ENCODE measurements around the gene GABPB2.

GABPB2 gene

GRCh38 chr1:151060007-151060656, 10.4 kb upstream of the GABPB2 start, which contains the start of gene MLLT11:
Gene MLLT11, plus strand, starts transcription at chr1:151060397. Its CDS starts 6,828 bp downstream, at chr1:151067225.
- no peak for TF ChIP-seq CTCF (conservative IDR thresholded peaks at IDR 0.05)
- peak within 1 kb of the TSS; percentile 99 for H3K27ac ChIP-seq

GRCh38 chr1:151060657-151061421, 9.7 kb upstream of the GABPB2 start:
- no peak for TF ChIP-seq CTCF (conservative IDR thresholded peaks at IDR 0.05)
- peak overlapping the region; percentile 99 for H3K27ac ChIP-seq

DNA sequence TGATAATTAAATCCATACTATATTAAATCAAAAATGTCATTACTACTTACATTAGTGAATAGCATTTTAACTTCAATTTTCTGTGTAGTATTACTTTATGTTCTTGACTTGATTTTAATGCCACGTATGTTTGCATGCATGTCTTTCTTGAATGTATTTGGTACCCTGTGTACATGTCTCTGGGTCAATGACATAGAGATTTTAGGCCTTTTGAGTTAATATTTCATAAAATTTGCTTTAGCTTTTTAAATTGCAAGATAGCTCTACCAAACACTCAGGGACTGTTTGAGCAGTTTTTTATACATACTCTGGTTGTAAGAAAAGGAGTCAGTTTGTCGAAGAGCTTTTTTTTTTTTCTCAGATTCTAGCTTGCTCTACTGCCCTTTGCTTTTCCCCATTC, 8.9 kb upstream of the GABPB2 start:
- H3K27ac ChIP-seq = no peak overlapping the region
- no peak for TF ChIP-seq CTCF (conservative IDR thresholded peaks at IDR 0.05)

DNA sequence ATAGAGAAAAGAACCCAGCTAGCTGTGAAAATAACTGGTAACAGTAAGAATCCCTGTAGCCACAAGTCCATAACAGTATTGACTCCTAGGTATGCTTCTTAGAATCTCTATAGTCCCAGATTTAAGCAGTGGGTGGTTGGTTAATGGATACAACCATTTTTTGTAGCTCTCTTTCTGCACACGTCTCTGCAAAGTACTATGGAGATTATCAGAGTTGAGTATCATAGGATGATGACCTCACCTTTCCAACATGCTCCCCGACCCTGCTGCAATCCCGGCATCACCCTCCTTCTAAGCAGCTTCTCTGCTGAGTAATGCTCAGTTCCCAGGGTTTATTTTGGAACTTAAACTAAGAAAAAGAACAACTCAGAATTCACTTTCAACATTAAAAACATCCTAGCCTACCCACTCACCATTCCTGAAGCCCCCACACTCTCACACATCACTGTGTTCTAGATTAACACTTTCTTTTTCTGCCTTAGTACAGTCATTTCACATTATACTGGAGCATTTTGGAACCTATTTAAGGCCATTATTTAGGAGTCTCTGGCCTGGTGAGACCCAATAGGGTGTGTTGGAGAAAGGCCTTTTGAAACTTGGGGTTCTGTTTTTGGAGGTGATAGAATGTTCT, 7.7 kb upstream of the GABPB2 start:
- H3K27ac ChIP-seq = no peak overlapping the region
- no peak for TF ChIP-seq CTCF (conservative IDR thresholded peaks at IDR 0.05)

- no peak for TF ChIP-seq CTCF (conservative IDR thresholded peaks at IDR 0.05)
- no peak overlapping the region for H3K27ac ChIP-seq
Measured at GRCh38 chr1:151065089-151065645, 5.4 kb upstream of the GABPB2 start.

- no peak overlapping the region for H3K27ac ChIP-seq
- TF ChIP-seq CTCF (conservative IDR thresholded peaks at IDR 0.05) = no peak
Measured at GRCh38 chr1:151067185-151067584, 3.4 kb upstream of the GABPB2 start.

DNA sequence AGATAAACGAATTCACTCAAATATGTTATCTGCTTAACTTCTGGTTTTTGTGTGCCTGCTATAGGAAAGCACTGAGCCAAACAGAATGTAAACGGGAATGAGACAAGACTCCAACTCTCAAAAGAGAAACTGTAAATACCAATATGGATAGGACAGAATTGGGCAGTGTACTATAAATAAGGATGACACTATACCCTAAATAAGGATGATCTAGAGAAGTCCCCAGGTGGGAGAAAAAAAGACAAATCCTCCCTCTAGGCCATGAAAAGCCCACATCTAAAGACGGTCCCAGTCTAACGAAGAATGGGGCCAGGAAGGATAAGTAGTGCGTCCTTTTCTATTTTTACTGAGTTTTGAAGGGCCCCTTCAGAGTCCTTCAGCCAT, 1.5 kb upstream of the GABPB2 start:
- H3K27ac ChIP-seq = peak overlapping the region; percentile 100
- TF ChIP-seq CTCF (conservative IDR thresholded peaks at IDR 0.05) = no peak
